Measurements from ENCODE around the gene IL27RA. TPM values are rescaled to one million over a fixed set of nuclear protein-coding genes. Genes with fewer than 3 reads are reported as not detected.

Gene IL27RA
- total and polyA plus RNA-seq, 2 of the 4 experiments (the other 2 are of a cell fraction) = 2.9 to 5.1 TPM

GRCh38 chr19:14053032-14053431, 21.5 kb downstream of the IL27RA start:
- Histone ChIP-seq H2AK9ac (replicated peaks; ENCODE audit: low read depth, low read length, poor library complexity) (no peak overlapping the region), H3K9ac (ENCODE audit: low read depth, low read length) (no peak overlapping the region), H3K27ac (ENCODE audit: insufficient read depth, low read length) (no peak overlapping the region), H3K36me3 (ENCODE audit: control insufficient read depth, insufficient read depth, low read length) (no peaks in the 10 kb centered on the region), H4K5ac (ENCODE audit: low read depth, low read length) (no peak overlapping the region), H3K4me2 (ENCODE audit: low read depth, low read length) (no peak overlapping the region), H3K9me1 (ENCODE audit: insufficient read depth, low read length) (no peaks in the 10 kb centered on the region), H3K18ac (ENCODE audit: low read depth, low read length) (no peak overlapping the region), H2BK15ac (ENCODE audit: low read depth, low read length) (no peak overlapping the region), H2BK20ac (ENCODE audit: low read depth, low read length) (no peak overlapping the region), H3K4me1 (ENCODE audit: control insufficient read depth, insufficient read depth, low read length) (peaks cover 1% of the 10 kb centered on the region; the same call in 1 of the 2 replicates), H3K27me3 (ENCODE audit: control insufficient read depth, insufficient read depth, low read length) (peaks cover 15% of the 10 kb centered on the region; the same call in 1 of the 2 replicates), H3K4ac (ENCODE audit: low read depth, low read length) (no peak overlapping the region), H3K4me3 (ENCODE audit: insufficient read depth, low read depth, low read length) (no peak overlapping the region), H4K8ac (ENCODE audit: low read depth in 2 of 2, low read length in 2 of 2) (no peak overlapping the region), H3K14ac (replicated peaks; ENCODE audit: low read depth, low read length) (no peak overlapping the region), H2BK120ac (ENCODE audit: low read depth, low read length) (no peak overlapping the region), H2AFZ (replicated peaks; ENCODE audit: low read length, poor library complexity) (no peak overlapping the region), H4K20me1 (ENCODE audit: insufficient read depth, low read length) (no peaks in the 10 kb centered on the region), H3K9me3 (ENCODE audit: control insufficient read depth, insufficient read depth, low read length) (peaks cover 2% of the 10 kb centered on the region; the same call in 1 of the 2 replicates), H3K79me1 (ENCODE audit: low read depth in 1 of 2, low read length in 2 of 2) (no peaks in the 10 kb centered on the region), H2BK5ac (ENCODE audit: low read depth, low read length, poor library complexity, severe bottlenecking) (no peak overlapping the region), H2AK5ac (ENCODE audit: low read depth, low read length) (no peak overlapping the region), H4K91ac (ENCODE audit: insufficient read depth, low read depth, low read length) (no peak overlapping the region), H3K56ac (ENCODE audit: extremely low read depth, insufficient read depth, low read length) (no peak overlapping the region), H3K23ac (ENCODE audit: low read depth, low read length) (no peak overlapping the region)
- ATAC-seq (ENCODE audit: low read depth) (no peak), DNase-seq (no peak)
- dilution Hi-C loops (cut with HindIII; ENCODE audit: low sequenced_read_pairs, unreplicated experiment) = no loop called here
- intact Hi-C loops (cut with micrococcal nuclease) = no loop called here
- in situ Hi-C loops (cut with MboI; ENCODE audit: low sequenced_read_pairs) = no loop called here
- POLR2A ChIA-PET (ENCODE audit: unreplicated experiment) = no interaction called here
- no CpG with 5 or more reads among the region's 3 CpGs for WGBS, 2 experiments (ENCODE audit: extremely low coverage in 2 of 2, insufficient read length in 1 of 2)
- TF ChIP-seq ELK1 (IDR thresholded peaks at IDR 0.05; ENCODE audit: borderline replicate concordance, low read depth, low read length) (no peak), RAD21 (IDR thresholded peaks at IDR 0.05; ENCODE audit: low read length) (no peak), CEBPB (IDR thresholded peaks at IDR 0.05; ENCODE audit: low read depth, low read length) (no peak), RCOR1 (IDR thresholded peaks at IDR 0.05; ENCODE audit: insufficient replicate concordance, low read length) (no peak), CHD1 (IDR thresholded peaks at IDR 0.05; ENCODE audit: low read depth, low read length) (no peak), MAZ (IDR thresholded peaks at IDR 0.05; ENCODE audit: borderline replicate concordance, low read depth, low read length) (no peak), RFX5 (IDR thresholded peaks at IDR 0.05; ENCODE audit: low read depth, low read length) (no peak), MXI1 (IDR thresholded peaks at IDR 0.05; ENCODE audit: borderline replicate concordance, low read depth, low read length) (no peak), FOS (IDR thresholded peaks at IDR 0.05; ENCODE audit: low read depth, low read length) (no peak), CTCF (conservative IDR thresholded peaks at IDR 0.05; ENCODE audit: low read depth, low read length) (no peak), POLR2A (IDR thresholded peaks at IDR 0.05; ENCODE audit: low read depth, low read length) (no peak), SMC3 (IDR thresholded peaks at IDR 0.05; ENCODE audit: low read depth, low read length) (no peak)
- CTCF ChIA-PET = interaction anchor here (0.5 kb wide), 1 partner anchor 92 kb away, joined by 3 read pairs; no protein-coding TSS in a partner anchor
- no TSS peak for BruUV-seq (replicated peaks)

All from IMR-90 (cell line).